PC-9 (cell line): ENCODE measurements around the gene NXT1. TPM values are rescaled to one million over a fixed set of nuclear protein-coding genes. Genes with fewer than 3 reads are reported as not detected.

ENCODE experiments used
- BruUV-seq: library from RNA; stranded (reverse); fragments of 400-500 nt; replicated peaks from 2 replicates; lab custom pipeline; 2021; lab: Mats Ljungman, UMichigan
- CTCF ChIA-PET: fragments of 300-600 bp; sonication (Branson Sonifier 250); formaldehyde crosslinking; loops from one replicate; lab custom pipeline; 2022; ENCODE audit warnings: antibody characterized with exemption; lab: Charles Lee
- POLR2A ChIA-PET: fragments of 300-600 bp; sonication (Branson Sonifier 250); formaldehyde crosslinking; loops from one replicate; lab custom pipeline; 2022; ENCODE audit warnings: antibody characterized with exemption; ENCODE audit not compliant: unreplicated experiment; lab: Charles Lee
- DNase-seq, 2 experiments: peaks; one replicate each; pipeline versions ENCODE4 v3.0.0 to v3.0.0-alpha.2; 2015 to 2022; ENCODE audit warnings: mixed read lengths in 1 of 2
- H2AFZ ChIP-seq: fragments of 200-600 bp; sonication (generic); 2 replicates; pipeline ENCODE4 v1.8.1; 2017; ENCODE audit warnings: antibody characterized with exemption
- H3F3A ChIP-seq: fragments of 200-600 bp; sonication (generic); 2 replicates; pipeline ENCODE4 v1.8.1; 2017; ENCODE audit warnings: antibody characterized with exemption, mild to moderate bottlenecking, low read depth; ENCODE audit not compliant: insufficient read depth
- H3K27ac ChIP-seq: fragments of 200-600 bp; sonication (generic); 2 replicates; pipeline ENCODE4 v1.6.1; 2016; ENCODE audit warnings: mixed run types
- H3K27me3 ChIP-seq: fragments of 200-600 bp; sonication (generic); 2 replicates; pipeline ENCODE4 v1.6.1; 2016; ENCODE audit warnings: low read depth, mixed run types; ENCODE audit not compliant: insufficient read depth
- H3K36me3 ChIP-seq: fragments of 200-600 bp; sonication (generic); 2 replicates; pipeline ENCODE4 v1.6.1; 2016; ENCODE audit warnings: low read depth, mixed run types
- H3K4me1 ChIP-seq: fragments of 200-600 bp; sonication (generic); replicated peaks from 2 replicates; pipeline ENCODE4 v1.6.1; 2016; ENCODE audit warnings: mixed run types; ENCODE audit not compliant: insufficient read depth
- H3K4me2 ChIP-seq: fragments of 200-600 bp; sonication (generic); 2 replicates; pipeline ENCODE4 v1.6.1; 2017; ENCODE audit warnings: mixed run types
- H3K4me3 ChIP-seq: fragments of 200-600 bp; sonication (generic); 2 replicates; pipeline ENCODE4 v1.6.1; 2016; ENCODE audit warnings: mixed run types
- H3K79me2 ChIP-seq: fragments of 200-600 bp; sonication (generic); 2 replicates; pipeline ENCODE4 v1.6.1; 2017; ENCODE audit warnings: low read depth, mixed run types
- H3K9me2 ChIP-seq: fragments of 200-600 bp; sonication (generic); 2 replicates; pipeline ENCODE4 v1.8.1; 2017; ENCODE audit warnings: mild to moderate bottlenecking; ENCODE audit not compliant: insufficient read depth
- H3K9me3 ChIP-seq: fragments of 200-600 bp; sonication (generic); 2 replicates; pipeline ENCODE4 v1.8.1; 2016; ENCODE audit warnings: low read depth; ENCODE audit not compliant: insufficient read depth
- H4K20me1 ChIP-seq: fragments of 200-600 bp; sonication (generic); 2 replicates; pipeline ENCODE4 v1.8.1; 2017; ENCODE audit not compliant: insufficient read depth
- EZH2 ChIP-seq: fragments of 200-600 bp; sonication (generic); IDR thresholded peaks from 2 replicates; pipeline ENCODE4 v1.8.0; 2017; ENCODE audit warnings: antibody characterized with exemption, low read depth
- intact Hi-C: fragments of 100-400 bp; cut with micrococcal nuclease; formaldehyde crosslinking; loops from one replicate; pipeline ENCODE4 v1.10.0; 2022; ENCODE audit not compliant: unreplicated experiment
- total RNA-seq: library from RNA; stranded (reverse); gene quantifications from 2 replicates; pipeline ENCODE4 v1.2.3, GENCODE V29; 2021
- TF ChIP-seq, protein P1 (sequence below): fragments of 200-600 bp; sonication (generic); conservative IDR thresholded peaks from 2 replicates; pipeline ENCODE4 v1.6.1; 2017; ENCODE audit warnings: mixed run types, antibody characterized with exemption, mild to moderate bottlenecking, moderate library complexity

The NXT1 gene
- total RNA-seq, 1 experiment from 2014 or later = 29.8 TPM

DNA sequence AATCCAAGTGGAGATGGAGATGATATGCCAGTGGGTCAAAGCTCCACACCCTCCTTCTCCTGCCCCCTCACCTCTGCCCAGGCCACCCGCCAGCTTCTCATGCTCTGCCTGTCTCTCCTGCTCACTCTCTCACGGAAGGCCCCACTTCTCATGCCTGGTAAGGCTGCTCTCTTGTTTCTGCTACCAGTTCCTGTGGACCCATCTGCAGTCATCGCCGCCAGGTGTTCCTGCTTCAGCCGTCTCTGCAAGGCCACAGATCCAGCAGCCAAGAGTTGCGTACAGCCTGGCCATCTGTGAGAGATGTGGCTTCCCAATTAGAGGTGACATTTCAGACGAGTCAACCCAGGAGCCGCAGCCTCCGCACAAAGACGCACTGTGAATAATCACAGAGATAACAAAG lies 40.8 kb upstream of the NXT1 start:
- no peaks in the 10 kb centered on the region for H3K36me3 ChIP-seq
- no TSS peak for BruUV-seq
- ChIA-PET POLR2A (no interaction called here), CTCF (no interaction called here)
- H3K27ac ChIP-seq = no peak overlapping the region
- H3K4me2 ChIP-seq = no peak overlapping the region
- H3K9me3 ChIP-seq = no peaks in the 10 kb centered on the region
- H3K9me2 ChIP-seq = no peaks in the 10 kb centered on the region
- TF ChIP-seq EZH2 = no peak
- TF ChIP-seq, protein P1, sequence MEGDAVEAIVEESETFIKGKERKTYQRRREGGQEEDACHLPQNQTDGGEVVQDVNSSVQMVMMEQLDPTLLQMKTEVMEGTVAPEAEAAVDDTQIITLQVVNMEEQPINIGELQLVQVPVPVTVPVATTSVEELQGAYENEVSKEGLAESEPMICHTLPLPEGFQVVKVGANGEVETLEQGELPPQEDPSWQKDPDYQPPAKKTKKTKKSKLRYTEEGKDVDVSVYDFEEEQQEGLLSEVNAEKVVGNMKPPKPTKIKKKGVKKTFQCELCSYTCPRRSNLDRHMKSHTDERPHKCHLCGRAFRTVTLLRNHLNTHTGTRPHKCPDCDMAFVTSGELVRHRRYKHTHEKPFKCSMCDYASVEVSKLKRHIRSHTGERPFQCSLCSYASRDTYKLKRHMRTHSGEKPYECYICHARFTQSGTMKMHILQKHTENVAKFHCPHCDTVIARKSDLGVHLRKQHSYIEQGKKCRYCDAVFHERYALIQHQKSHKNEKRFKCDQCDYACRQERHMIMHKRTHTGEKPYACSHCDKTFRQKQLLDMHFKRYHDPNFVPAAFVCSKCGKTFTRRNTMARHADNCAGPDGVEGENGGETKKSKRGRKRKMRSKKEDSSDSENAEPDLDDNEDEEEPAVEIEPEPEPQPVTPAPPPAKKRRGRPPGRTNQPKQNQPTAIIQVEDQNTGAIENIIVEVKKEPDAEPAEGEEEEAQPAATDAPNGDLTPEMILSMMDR = no peak
- H3K79me2 ChIP-seq = no peaks in the 10 kb centered on the region
- H3K27me3 ChIP-seq = peaks cover 12% of the 10 kb centered on the region
- H3K4me3 ChIP-seq = no peak overlapping the region
- H3F3A ChIP-seq = no peaks in the 10 kb centered on the region
- no peak for DNase-seq
- no peak overlapping the region for H2AFZ ChIP-seq
- no peaks in the 10 kb centered on the region for H4K20me1 ChIP-seq
- H3K4me1 ChIP-seq = no peaks in the 10 kb centered on the region
- intact Hi-C loops = no loop called here

DNA sequence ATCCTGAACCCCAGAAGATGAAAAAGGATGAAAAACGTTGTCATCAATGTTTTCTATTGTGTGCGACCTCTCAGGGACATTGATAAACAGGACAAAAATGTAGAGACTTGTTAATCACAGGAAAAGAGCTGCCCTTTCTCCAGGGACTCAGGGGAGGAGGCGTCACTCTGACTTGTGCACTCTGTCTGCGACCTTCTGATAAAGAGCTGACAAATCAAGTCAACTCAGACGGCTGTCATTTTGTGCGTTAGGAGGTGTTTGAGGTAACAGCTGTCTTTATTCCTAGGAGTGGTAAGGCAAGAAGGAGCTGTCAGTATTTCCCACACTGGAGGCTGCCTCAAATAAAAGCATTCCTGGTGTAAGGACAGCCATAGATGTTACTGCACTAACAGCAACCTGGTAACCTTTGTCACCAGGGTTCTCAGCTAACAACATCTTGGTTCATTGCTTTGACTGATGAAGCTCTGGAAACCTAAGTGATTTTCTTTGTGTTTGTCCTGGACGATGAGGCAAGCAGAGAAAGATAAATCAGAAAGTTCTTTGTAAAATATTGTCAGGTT lies 38.6 kb upstream of the NXT1 start:
- ChIA-PET POLR2A (no interaction called here), CTCF (no interaction called here)
- BruUV-seq = no TSS peak
- intact Hi-C loops = no loop called here
- no peak overlapping the region for H3K4me3 ChIP-seq
- no peaks in the 10 kb centered on the region for H3K79me2 ChIP-seq
- TF ChIP-seq, protein P1 = no peak
- no peak for TF ChIP-seq EZH2
- no peaks in the 10 kb centered on the region for H3K36me3 ChIP-seq
- H3F3A ChIP-seq = no peaks in the 10 kb centered on the region
- H3K9me2 ChIP-seq = no peaks in the 10 kb centered on the region
- no peak overlapping the region for H3K27ac ChIP-seq
- no peak overlapping the region for H3K4me2 ChIP-seq
- H4K20me1 ChIP-seq = no peaks in the 10 kb centered on the region
- no peaks in the 10 kb centered on the region for H3K9me3 ChIP-seq
- H3K4me1 ChIP-seq = 0 out of 2 replicates have a peak, but pooled peaks cover 8% of the 10 kb centered on the region
- H3K27me3 ChIP-seq = peaks cover 7% of the 10 kb centered on the region; the same call in 1 of the 2 replicates
- H2AFZ ChIP-seq = no peak overlapping the region
- DNase-seq = no peak

DNA sequence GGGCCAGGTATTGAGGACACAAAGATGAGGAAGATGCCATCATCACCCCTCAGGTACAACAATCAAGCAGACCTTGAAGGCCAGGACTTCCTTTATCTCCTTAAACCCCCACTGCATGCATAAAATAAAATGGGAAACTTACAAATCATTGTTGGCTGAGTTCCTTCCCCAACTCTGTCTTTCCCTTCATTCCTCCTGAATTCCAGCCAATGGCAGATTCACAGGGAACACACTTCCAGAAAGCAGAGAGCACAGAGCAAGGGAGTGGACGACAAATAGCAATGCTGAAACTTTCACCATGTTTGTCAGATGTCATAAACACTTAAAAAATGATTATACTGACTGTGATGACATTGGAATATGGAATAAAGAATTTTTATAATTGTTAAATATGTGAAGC lies 37.3 kb upstream of the NXT1 start:
- no peaks in the 10 kb centered on the region for H3K9me3 ChIP-seq
- H3K36me3 ChIP-seq = no peaks in the 10 kb centered on the region
- no peak overlapping the region for H3K4me2 ChIP-seq
- intact Hi-C loops = no loop called here
- H3K4me3 ChIP-seq = no peak overlapping the region
- no peaks in the 10 kb centered on the region for H3K79me2 ChIP-seq
- POLR2A ChIA-PET = no interaction called here
- peaks cover 7% of the 10 kb centered on the region; the same call in 1 of the 2 replicates for H3K27me3 ChIP-seq
- TF ChIP-seq, protein P1 = no peak
- no peak for TF ChIP-seq EZH2
- no peaks in the 10 kb centered on the region for H3K9me2 ChIP-seq
- CTCF ChIA-PET = no interaction called here
- no peak overlapping the region for H3K27ac ChIP-seq
- no TSS peak for BruUV-seq
- 0 out of 2 replicates have a peak, but pooled peaks cover 8% of the 10 kb centered on the region for H3K4me1 ChIP-seq
- no peak for DNase-seq
- no peaks in the 10 kb centered on the region for H3F3A ChIP-seq
- H2AFZ ChIP-seq = no peak overlapping the region
- H4K20me1 ChIP-seq = no peaks in the 10 kb centered on the region
